Mammary epithelial cell (primary cell): Measurements from ENCODE around the gene GRID2.

Experiments used
- CTCF ChIP-seq, 2 donors: IDR thresholded peaks in 1 of 2; conservative IDR thresholded peaks in 1 of 2; 2 replicates each; pipeline ENCODE4 v1.5.1; 2011 to 2012; ENCODE audit warnings: inconsistent platforms in 2 of 2, low read length in 2 of 2, mild to moderate bottlenecking in 2 of 2, control low read depth in 1 of 2, low read depth in 1 of 2; ENCODE audit not compliant: insufficient read depth in 1 of 2; ENCODE audit errors: extremely low read depth in 1 of 2
- EZH2 ChIP-seq: IDR thresholded peaks from 2 replicates; pipeline ENCODE4 v1.6.1; 2012; ENCODE audit warnings: low read length, inconsistent platforms, borderline replicate concordance

GRCh38 chr4:93732509-93732908 is 1428.7 kb downstream of the GRID2 start:
- TF ChIP-seq CTCF (conservative IDR thresholded peaks at IDR 0.05 in 1 of 2, IDR thresholded peaks at IDR 0.05 in 1 of 2; ENCODE audit: extremely low read depth in 1 of 2, insufficient read depth in 1 of 2, low read depth in 1 of 2, low read length in 2 of 2) = no peak
- no peak for TF ChIP-seq EZH2
